Amygdala (tissue), 56 donors: Measurements from ENCODE around the gene MNAT1.

Experiments
- DNase-seq, 56 donors: peaks; one replicate each; lab custom pipeline; 2025; lab: John Stamatoyannopoulos, UW

The MNAT1 gene

GRCh38 chr14:60956632-60957031, 222.1 kb downstream of the MNAT1 start:
- DNase-seq = no peak

GRCh38 chr14:60958146-60958545, 223.6 kb downstream of the MNAT1 start:
- DNase-seq = no peak

GRCh38 chr14:60963761-60964160, 229.2 kb downstream of the MNAT1 start:
- no peak for DNase-seq

GRCh38 chr14:60964904-60965303, 230.3 kb downstream of the MNAT1 start:
- no peak for DNase-seq

GRCh38 chr14:60965402-60965801, 230.8 kb downstream of the MNAT1 start:
- no peak for DNase-seq

GRCh38 chr14:60968099-60968498, 233.5 kb downstream of the MNAT1 start:
- no peak for DNase-seq

- no peak for DNase-seq
Measured at GRCh38 chr14:60968671-60969070, 234.1 kb downstream of the MNAT1 start.

GRCh38 chr14:60970146-60970545, 235.6 kb downstream of the MNAT1 start:
- DNase-seq = no peak

- DNase-seq = no peak
Measured at GRCh38 chr14:60971271-60971670, 236.7 kb downstream of the MNAT1 start.

GRCh38 chr14:60972295-60972694, 237.7 kb downstream of the MNAT1 start:
- no peak for DNase-seq

GRCh38 chr14:60973070-60973469, 238.5 kb downstream of the MNAT1 start:
- no peak for DNase-seq

- DNase-seq = no peak
Measured at GRCh38 chr14:60974090-60974651, 239.6 kb downstream of the MNAT1 start.

- no peak for DNase-seq
Measured at GRCh38 chr14:60975551-60975950, 241.0 kb downstream of the MNAT1 start.

- DNase-seq = no peak
Measured at GRCh38 chr14:60977847-60978246, 243.3 kb downstream of the MNAT1 start.

- peak; percentile 57 to 95 (median 89) for DNase-seq
Measured at GRCh38 chr14:60980811-60981632, 246.5 kb downstream of the MNAT1 start, which contains the start of the genes SLC38A6 and TRMT5. Gene SLC38A6, plus strand, starts transcription at chr14:60981245. Its CDS starts 33 bp downstream, at chr14:60981278. Gene TRMT5, minus strand, starts transcription at chr14:60981079. Its CDS starts 106 bp downstream, at chr14:60980973.

- peak in 1 of 56 donors; percentile 3 for DNase-seq
Measured at GRCh38 chr14:60981633-60982455, 247.3 kb downstream of the MNAT1 start.

GRCh38 chr14:60984196-60984595, 249.6 kb downstream of the MNAT1 start:
- no peak for DNase-seq

- DNase-seq = no peak
Measured at GRCh38 chr14:60986500-60986899, 251.9 kb downstream of the MNAT1 start.

GRCh38 chr14:60989599-60989998, 255.0 kb downstream of the MNAT1 start:
- no peak for DNase-seq

- no peak for DNase-seq
Measured at GRCh38 chr14:60998617-60999016, 264.1 kb downstream of the MNAT1 start.

- DNase-seq = no peak
Measured at GRCh38 chr14:60999536-60999935, 265.0 kb downstream of the MNAT1 start.
